Measurements from ENCODE around the gene AKIRIN1. TPM values are rescaled to one million over a fixed set of nuclear protein-coding genes. Genes with fewer than 3 reads are reported as not detected.
"Not testable (repeated sequence)": the region's sequence is repeated elsewhere in the genome, so short reads cannot be mapped to it uniquely, and the experiment has no call there.

The AKIRIN1 gene
- total RNA-seq, 1 donor from 2014 or later = 152 TPM

DNA sequence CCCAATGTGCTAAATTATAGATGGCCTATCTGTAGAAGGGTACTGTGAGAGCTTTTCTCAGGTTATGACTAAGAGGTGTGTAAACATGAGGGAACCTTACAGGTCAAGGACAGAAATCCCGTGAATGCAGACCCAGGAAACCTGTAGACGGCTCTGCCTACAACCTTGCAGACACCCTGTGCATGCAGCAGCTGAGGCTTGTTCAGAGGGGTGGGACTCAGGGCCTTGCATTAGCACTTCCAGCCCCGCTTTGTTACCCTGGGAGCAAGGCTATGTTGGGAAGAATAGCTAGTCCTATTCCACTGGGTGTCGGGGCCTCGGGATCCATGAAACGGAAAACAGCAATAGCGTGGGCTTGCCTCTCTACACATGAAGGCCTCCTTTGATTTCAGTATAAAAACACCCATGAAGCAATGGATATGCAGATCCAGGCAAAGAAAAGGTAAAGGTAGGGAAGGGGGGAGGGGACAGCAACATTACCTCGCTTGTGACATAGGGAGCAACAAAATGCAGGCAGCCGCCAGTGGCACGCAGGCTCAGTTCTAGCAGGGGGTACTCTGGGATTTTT, 25.6 kb downstream of the AKIRIN1 start:
- no peaks in the 10 kb centered on the region for H3K9me3 Mint-ChIP-seq (ENCODE audit: unreplicated experiment)
- H3K27ac Mint-ChIP-seq (ENCODE audit: unreplicated experiment) = peak overlapping the region; percentile 35
- H4K20me1 ChIP-seq (ENCODE audit: insufficient read depth, low read length) = no peaks in the 10 kb centered on the region
- no peak overlapping the region for H3K4me3 ChIP-seq (ENCODE audit: insufficient read depth, low read depth, low read length)
- H3K9ac ChIP-seq (ENCODE audit: low read length) = no peak overlapping the region
- FAIRE-seq = no peak
- peaks cover 12% of the 10 kb centered on the region for H3K36me3 Mint-ChIP-seq (ENCODE audit: low read depth, unreplicated experiment)
- no peaks in the 10 kb centered on the region for H3K4me1 ChIP-seq (ENCODE audit: insufficient read depth, low read length)
- H3K36me3 ChIP-seq (ENCODE audit: insufficient read depth, low read length) = no peaks in the 10 kb centered on the region
- H3K27me3 ChIP-seq (ENCODE audit: insufficient read depth, low read length) = no peaks in the 10 kb centered on the region
- no peak for DNase-seq (ENCODE audit: low read depth)
- H3K9me3 ChIP-seq (ENCODE audit: insufficient read depth, low read depth, low read length) = no peaks in the 10 kb centered on the region
- no peaks in the 10 kb centered on the region for H3K27me3 Mint-ChIP-seq (ENCODE audit: low read depth, unreplicated experiment)
- H2AFZ ChIP-seq (ENCODE audit: low read depth, low read length) = no peak overlapping the region
- H3K4me2 ChIP-seq (ENCODE audit: low read length) = no peak overlapping the region
- no peaks in the 10 kb centered on the region for H3K79me2 ChIP-seq (ENCODE audit: insufficient read depth, low read length)
- no peaks in the 10 kb centered on the region for H3K4me1 Mint-ChIP-seq (ENCODE audit: low read depth, unreplicated experiment)
- no peak overlapping the region for H3K27ac ChIP-seq (ENCODE audit: low read depth, low read length)
- TF ChIP-seq EZH2 (IDR thresholded peaks at IDR 0.05; ENCODE audit: insufficient read depth, low read length) = no peak
- TF ChIP-seq, protein P1, sequence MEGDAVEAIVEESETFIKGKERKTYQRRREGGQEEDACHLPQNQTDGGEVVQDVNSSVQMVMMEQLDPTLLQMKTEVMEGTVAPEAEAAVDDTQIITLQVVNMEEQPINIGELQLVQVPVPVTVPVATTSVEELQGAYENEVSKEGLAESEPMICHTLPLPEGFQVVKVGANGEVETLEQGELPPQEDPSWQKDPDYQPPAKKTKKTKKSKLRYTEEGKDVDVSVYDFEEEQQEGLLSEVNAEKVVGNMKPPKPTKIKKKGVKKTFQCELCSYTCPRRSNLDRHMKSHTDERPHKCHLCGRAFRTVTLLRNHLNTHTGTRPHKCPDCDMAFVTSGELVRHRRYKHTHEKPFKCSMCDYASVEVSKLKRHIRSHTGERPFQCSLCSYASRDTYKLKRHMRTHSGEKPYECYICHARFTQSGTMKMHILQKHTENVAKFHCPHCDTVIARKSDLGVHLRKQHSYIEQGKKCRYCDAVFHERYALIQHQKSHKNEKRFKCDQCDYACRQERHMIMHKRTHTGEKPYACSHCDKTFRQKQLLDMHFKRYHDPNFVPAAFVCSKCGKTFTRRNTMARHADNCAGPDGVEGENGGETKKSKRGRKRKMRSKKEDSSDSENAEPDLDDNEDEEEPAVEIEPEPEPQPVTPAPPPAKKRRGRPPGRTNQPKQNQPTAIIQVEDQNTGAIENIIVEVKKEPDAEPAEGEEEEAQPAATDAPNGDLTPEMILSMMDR (IDR thresholded peaks at IDR 0.05; ENCODE audit: insufficient read depth, low read depth, low read length) = no peak
- no peak overlapping the region for H3K4me3 Mint-ChIP-seq (ENCODE audit: unreplicated experiment)

DNA sequence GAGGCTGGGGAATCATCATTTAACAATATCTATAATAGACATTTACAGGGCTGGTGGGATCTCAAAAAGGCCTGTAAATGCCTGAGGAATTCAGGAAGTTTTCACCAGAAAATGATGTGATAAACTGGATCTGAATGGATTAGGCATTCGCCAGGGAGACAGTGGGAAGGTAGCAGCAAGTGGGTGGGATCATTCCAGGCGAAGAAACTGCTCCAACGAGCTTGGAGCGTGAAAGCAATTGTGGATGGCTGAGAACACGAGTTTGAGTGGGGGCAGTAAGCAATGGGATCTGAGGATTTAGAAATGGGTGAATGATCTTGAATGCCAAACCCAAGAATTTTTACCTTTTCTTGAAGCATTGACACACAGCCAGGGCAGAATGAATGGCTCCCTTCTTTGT, 26.2 kb downstream of the AKIRIN1 start:
- H3K4me1 ChIP-seq (ENCODE audit: insufficient read depth, low read length) = no peaks in the 10 kb centered on the region
- H3K27ac Mint-ChIP-seq (ENCODE audit: unreplicated experiment) = peak overlapping the region; percentile 35
- peaks cover 7% of the 10 kb centered on the region for H3K36me3 Mint-ChIP-seq (ENCODE audit: low read depth, unreplicated experiment)
- TF ChIP-seq, protein P1 (IDR thresholded peaks at IDR 0.05; ENCODE audit: insufficient read depth, low read depth, low read length) = no peak
- no peak for TF ChIP-seq EZH2 (IDR thresholded peaks at IDR 0.05; ENCODE audit: insufficient read depth, low read length)
- H3K79me2 ChIP-seq (ENCODE audit: insufficient read depth, low read length) = no peaks in the 10 kb centered on the region
- no peaks in the 10 kb centered on the region for H3K36me3 ChIP-seq (ENCODE audit: insufficient read depth, low read length)
- no peaks in the 10 kb centered on the region for H3K4me1 Mint-ChIP-seq (ENCODE audit: low read depth, unreplicated experiment)
- no peaks in the 10 kb centered on the region for H4K20me1 ChIP-seq (ENCODE audit: insufficient read depth, low read length)
- H3K9me3 Mint-ChIP-seq (ENCODE audit: unreplicated experiment) = no peaks in the 10 kb centered on the region
- H3K27me3 Mint-ChIP-seq (ENCODE audit: low read depth, unreplicated experiment) = no peaks in the 10 kb centered on the region
- FAIRE-seq (no peak), DNase-seq (ENCODE audit: low read depth) (no peak)
- no peak overlapping the region for H3K4me3 Mint-ChIP-seq (ENCODE audit: unreplicated experiment)
- no peak overlapping the region for H3K4me2 ChIP-seq (ENCODE audit: low read length)
- H3K9me3 ChIP-seq (ENCODE audit: insufficient read depth, low read depth, low read length) = no peaks in the 10 kb centered on the region
- no peak overlapping the region for H3K9ac ChIP-seq (ENCODE audit: low read length)
- no peak overlapping the region for H3K27ac ChIP-seq (ENCODE audit: low read depth, low read length)
- H3K4me3 ChIP-seq (ENCODE audit: insufficient read depth, low read depth, low read length) = no peak overlapping the region
- no peaks in the 10 kb centered on the region for H3K27me3 ChIP-seq (ENCODE audit: insufficient read depth, low read length)
- no peak overlapping the region for H2AFZ ChIP-seq (ENCODE audit: low read depth, low read length)

DNA sequence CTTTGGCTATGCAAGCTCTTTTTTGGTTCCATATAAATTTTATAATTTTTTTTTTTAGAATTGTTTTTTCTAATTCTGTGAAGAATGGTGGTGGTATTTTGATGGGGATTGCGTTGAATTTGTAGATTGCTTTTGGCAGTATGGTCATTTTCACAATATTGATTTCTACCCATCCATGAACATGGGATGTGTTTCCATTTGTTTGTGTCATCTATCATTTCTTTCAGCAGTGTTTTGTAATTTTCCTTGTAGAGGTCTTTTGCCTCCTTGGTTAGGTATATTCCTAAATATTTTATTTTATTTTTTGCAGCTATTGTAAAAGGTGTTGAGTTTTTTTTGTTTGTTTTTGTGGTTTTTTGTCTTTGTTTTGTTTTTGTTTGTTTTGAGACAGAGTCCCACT, 29.4 kb downstream of the AKIRIN1 start:
- DNase-seq (ENCODE audit: low read depth); H3K9me3 Mint-ChIP-seq (ENCODE audit: unreplicated experiment); H3K4me1 Mint-ChIP-seq (ENCODE audit: low read depth, unreplicated experiment); H3K27me3 ChIP-seq (ENCODE audit: insufficient read depth, low read length); H3K27ac Mint-ChIP-seq (ENCODE audit: unreplicated experiment); H3K9me3 ChIP-seq (ENCODE audit: insufficient read depth, low read depth, low read length); H4K20me1 ChIP-seq (ENCODE audit: insufficient read depth, low read length); H2AFZ ChIP-seq (ENCODE audit: low read depth, low read length); H3K27ac ChIP-seq (ENCODE audit: low read depth, low read length); H3K27me3 Mint-ChIP-seq (ENCODE audit: low read depth, unreplicated experiment); H3K4me2 ChIP-seq (ENCODE audit: low read length); H3K4me1 ChIP-seq (ENCODE audit: insufficient read depth, low read length); FAIRE-seq; H3K4me3 ChIP-seq (ENCODE audit: insufficient read depth, low read depth, low read length); H3K36me3 ChIP-seq (ENCODE audit: insufficient read depth, low read length); H3K9ac ChIP-seq (ENCODE audit: low read length); H3K36me3 Mint-ChIP-seq (ENCODE audit: low read depth, unreplicated experiment); H3K4me3 Mint-ChIP-seq (ENCODE audit: unreplicated experiment); H3K79me2 ChIP-seq (ENCODE audit: insufficient read depth, low read length): not testable (repeated sequence)
